ENCODE results near the gene ABTB1.

GRCh38 chr3:127647166-127647844 is 25.4 kb upstream of the ABTB1 start:
- TF ChIP-seq CTCF (conservative IDR thresholded peaks at IDR 0.05 in 1 of 2, IDR thresholded peaks at IDR 0.05 in 1 of 2; ENCODE audit: low read depth in 1 of 2, low read length in 2 of 2) = no peak
- no peak for TF ChIP-seq EZH2 (IDR thresholded peaks at IDR 0.05; ENCODE audit: low read length, missing control alignments)

All from fibroblast of lung (primary cell).